Measurements from ENCODE around the gene RAI1. TPM values are rescaled to one million over a fixed set of nuclear protein-coding genes. Genes with fewer than 3 reads are reported as not detected.
A peak's percentile ranks its signal among the peaks of the same experiment; 100 is the strongest.

The RAI1 gene
- total RNA-seq, 2 donors from 2014 or later: 25.6 to 36.5 TPM

DNA sequence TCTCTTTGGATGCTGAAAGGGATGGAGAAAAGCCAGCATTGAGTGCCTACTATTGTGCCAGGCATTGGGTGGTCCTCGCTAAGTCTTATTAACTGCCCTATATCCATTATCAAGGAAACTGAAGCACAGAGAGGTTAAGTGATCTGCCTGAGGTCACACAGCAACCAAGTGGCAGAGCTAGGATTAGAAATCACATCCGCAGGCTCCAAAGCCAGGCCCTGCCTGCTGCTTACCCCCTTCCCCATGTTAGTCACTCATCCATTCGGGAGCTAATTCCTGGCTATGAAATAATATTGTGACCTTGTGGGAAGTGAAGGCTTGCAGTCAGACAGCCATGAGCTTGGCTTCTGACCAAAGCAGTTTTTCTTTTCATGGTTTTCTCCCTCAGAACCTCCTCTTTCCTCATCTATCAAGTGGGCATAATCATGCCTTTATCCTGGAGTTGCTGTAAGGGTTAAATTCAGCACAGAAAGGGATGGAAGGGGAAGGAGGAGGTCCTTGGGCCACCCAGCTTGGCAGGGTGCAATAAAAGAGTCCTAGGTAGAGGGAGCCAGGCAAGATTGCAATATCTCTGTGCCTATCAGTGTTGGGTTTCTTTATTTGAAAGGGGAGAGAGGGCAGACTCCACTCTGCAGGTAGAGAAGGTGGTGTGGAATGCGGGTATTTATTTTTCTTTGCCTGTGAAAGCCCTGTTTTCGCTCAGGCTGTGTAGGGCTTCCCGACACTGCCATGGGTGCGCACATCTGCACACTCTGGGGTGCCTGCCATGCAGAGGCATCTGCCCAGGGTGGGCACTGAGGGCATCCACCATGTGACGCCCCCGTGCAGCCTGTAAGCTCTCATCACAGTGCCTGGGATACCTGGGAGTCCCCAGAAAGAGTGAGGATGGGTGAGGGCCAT lies 11.3 kb downstream of the RAI1 start:
- intact Hi-C loops (cut with DNase I): no loop called here
- no peak for DNase-seq (ENCODE audit: low spot score)

DNA sequence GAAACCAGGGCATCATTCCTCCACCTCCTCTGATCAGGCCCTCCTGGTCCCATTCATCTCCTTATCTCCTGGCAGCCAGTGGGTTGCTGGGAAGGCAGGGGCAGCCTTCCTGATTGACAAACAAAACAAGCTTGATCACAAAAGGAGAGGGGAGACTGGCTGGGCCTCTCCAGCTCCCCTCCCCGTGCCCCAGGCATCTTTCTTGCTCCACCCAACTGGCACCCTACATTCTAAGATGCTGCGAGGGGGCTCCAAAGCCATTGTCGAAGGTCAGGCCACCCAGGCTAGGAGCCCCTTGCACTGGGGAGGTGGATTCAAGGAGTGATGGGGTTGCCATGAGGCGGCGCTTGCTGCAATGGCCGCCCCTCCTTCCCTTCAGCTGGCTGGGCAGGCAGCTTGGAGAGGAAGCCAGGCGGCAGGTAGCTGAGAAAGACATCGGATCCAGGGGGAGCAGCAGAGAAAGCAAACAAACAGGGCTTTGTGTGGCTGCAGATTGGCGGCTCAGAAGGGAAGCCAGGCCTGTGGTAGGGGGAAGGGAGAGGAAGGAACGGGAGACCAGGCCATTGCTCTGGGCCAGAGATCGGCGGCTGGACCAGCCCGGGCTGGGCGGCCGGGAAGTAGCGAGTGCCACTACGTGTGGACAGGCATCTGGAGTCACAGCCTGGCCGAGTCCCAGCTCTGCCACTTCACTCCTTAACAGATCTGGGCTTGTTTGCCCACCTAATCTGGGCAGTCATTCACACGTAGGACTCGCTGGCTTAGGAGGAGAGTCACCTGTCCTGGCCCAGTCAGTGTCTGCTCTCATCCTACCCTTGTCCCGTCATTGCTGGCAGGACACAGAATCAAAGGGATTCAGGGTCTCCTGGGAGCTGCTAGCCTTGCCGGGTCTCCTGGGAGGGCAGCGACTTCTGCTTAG lies 12.3 kb downstream of the RAI1 start:
- DNase-seq (ENCODE audit: low spot score): no peak
- intact Hi-C loops (cut with DNase I): no loop called here

GRCh38 chr17:17694169-17695081 lies 13.2 kb downstream of the RAI1 start:
- DNase-seq (ENCODE audit: low spot score): peak; percentile 91
- intact Hi-C loops (cut with DNase I): no loop called here

- no peak for DNase-seq (ENCODE audit: low spot score)
- intact Hi-C loops (cut with DNase I): no loop called here
Measured at GRCh38 chr17:17696085-17696484, 14.8 kb downstream of the RAI1 start.

GRCh38 chr17:17696882-17697633 lies 15.8 kb downstream of the RAI1 start:
- intact Hi-C loops (cut with DNase I): no loop called here

DNA sequence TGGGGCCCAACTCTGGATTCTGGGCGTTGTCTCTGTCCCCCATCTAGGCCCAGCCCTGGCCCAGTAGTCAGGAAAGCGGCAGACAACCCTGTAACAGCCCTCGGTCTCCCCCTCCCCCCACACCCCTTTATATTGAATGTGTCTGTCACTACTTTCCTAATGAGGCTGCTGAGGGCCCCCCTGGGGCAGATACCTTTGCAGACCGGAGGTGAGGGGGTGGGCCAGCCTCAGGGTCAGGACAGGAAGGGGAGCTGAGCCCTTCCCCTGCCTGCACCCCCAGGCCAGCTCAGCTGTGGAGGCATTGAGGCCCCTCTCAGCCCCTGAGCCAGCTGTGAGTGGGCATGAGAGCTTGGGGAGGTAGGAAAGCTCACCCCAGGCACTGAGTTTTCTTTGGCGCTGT lies 17.1 kb downstream of the RAI1 start:
- intact Hi-C loops (cut with DNase I): no loop called here
- no peak for DNase-seq (ENCODE audit: low spot score)

More at GRCh38 chr17:17696882-17697633, 15.8 kb downstream of the RAI1 start:
- no peak for DNase-seq (ENCODE audit: low spot score)

GRCh38 chr17:17698869-17699351 lies 17.7 kb downstream of the RAI1 start:
- DNase-seq (ENCODE audit: low spot score): no peak
- intact Hi-C loops (cut with DNase I): no loop called here

- no peak for DNase-seq (ENCODE audit: low spot score)
- intact Hi-C loops (cut with DNase I): no loop called here
Measured at GRCh38 chr17:17699491-17699890, 18.2 kb downstream of the RAI1 start.

GRCh38 chr17:17700251-17700969 lies 19.2 kb downstream of the RAI1 start:
- no peak for DNase-seq (ENCODE audit: low spot score)
- intact Hi-C loops (cut with DNase I): no loop called here

DNA sequence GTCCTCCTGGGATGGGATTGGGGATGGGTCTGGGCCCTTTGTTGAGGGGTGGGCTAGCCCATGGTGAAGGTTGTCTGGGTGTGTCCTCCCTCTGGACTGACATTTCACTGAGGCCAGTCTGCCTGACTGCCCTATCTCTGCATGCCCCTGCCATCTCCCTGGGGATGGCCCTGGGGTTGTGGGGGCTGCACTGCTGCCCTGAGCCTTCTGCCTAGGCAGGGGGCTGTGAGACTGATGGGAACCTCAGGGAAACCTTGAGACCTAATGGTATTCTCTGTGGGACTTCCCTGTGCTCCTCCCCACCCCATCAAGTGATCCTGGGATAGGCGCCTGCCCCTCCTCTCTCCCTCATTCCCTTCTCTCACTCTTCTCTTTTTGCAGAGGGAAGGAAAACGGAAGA lies 19.9 kb downstream of the RAI1 start:
- intact Hi-C loops (cut with DNase I): no loop called here
- no peak for DNase-seq (ENCODE audit: low spot score)

GRCh38 chr17:17701658-17702057 lies 20.4 kb downstream of the RAI1 start:
- intact Hi-C loops (cut with DNase I): no loop called here
- no peak for DNase-seq (ENCODE audit: low spot score)

DNA sequence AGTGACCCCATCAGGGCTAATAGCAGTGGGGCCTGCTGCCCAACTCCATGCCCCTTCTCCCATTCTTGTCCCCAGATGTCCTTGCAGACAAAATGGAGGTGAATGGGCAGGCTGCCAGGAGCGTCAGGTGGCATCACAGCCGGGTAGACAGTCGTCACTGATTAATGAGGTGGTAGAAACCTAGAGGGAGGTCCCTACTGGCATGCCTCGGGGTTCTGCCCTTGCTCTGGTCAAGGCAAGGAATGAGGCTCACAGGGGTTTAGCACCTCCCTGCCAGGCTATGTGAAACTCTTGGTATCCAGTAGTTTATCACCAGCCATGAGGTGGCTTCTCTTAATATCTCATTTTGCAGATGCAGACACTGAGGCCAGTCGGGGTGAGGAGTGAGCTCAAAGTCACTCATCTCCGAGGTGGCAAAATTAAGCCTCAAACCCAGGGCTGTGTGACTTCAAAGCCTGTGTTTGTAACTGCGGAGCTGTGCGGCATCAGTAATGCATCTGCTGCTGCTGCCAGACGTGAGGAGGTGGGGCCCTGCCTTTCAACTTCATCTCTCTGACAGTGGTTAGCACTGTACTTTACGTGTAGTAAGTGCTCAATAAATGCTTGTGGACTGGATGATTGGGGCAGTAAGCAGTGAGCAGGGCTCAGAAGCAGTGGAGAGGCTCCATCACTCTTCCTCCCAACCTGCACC lies 21.3 kb downstream of the RAI1 start:
- intact Hi-C loops (cut with DNase I): no loop called here
- no peak for DNase-seq (ENCODE audit: low spot score)

- no peak for DNase-seq (ENCODE audit: low spot score)
- intact Hi-C loops (cut with DNase I): no loop called here
Measured at GRCh38 chr17:17703140-17703919, 22.1 kb downstream of the RAI1 start.

- intact Hi-C loops (cut with DNase I): no loop called here
Measured at GRCh38 chr17:17704931-17705330, 23.7 kb downstream of the RAI1 start.

GRCh38 chr17:17706140-17707060 lies 25.1 kb downstream of the RAI1 start:
- no peak for DNase-seq (ENCODE audit: low spot score)
- intact Hi-C loops (cut with DNase I): no loop called here

More at GRCh38 chr17:17704931-17705330, 23.7 kb downstream of the RAI1 start:
- DNase-seq (ENCODE audit: low spot score): no peak

Data from posterior vena cava (tissue), 2 donors.